NOMO-1 treated with dmso at 0.1 percent for 144 hours (cell line): ENCODE measurements around the gene FAP.

Source experiments
- DNase-seq: peaks from one replicate; lab custom pipeline; 2025; ENCODE audit not compliant: unreplicated experiment; lab: John Stamatoyannopoulos, UW

Gene FAP

GRCh38 chr2:162243294-162243693 lies at the start of gene FAP:
Gene FAP (minus strand): TSS chr2:162243445. CDS start chr2:162243327, 118 bp downstream.
- DNase-seq: no peak

GRCh38 chr2:162291748-162292147 lies 48.5 kb upstream of the FAP start:
- no peak for DNase-seq

GRCh38 chr2:162282765-162283425 lies 39.6 kb upstream of the FAP start:
- no peak for DNase-seq

GRCh38 chr2:162280654-162281053 lies 37.4 kb upstream of the FAP start:
- DNase-seq: no peak

- no peak for DNase-seq
Observed at GRCh38 chr2:162277381-162277780, 34.1 kb upstream of the FAP start.

GRCh38 chr2:162267996-162268395 lies 24.8 kb upstream of the FAP start:
- no peak for DNase-seq

GRCh38 chr2:162267496-162267895 lies 24.3 kb upstream of the FAP start:
- DNase-seq: no peak

- no peak for DNase-seq
Observed at GRCh38 chr2:162266460-162266760, 23.2 kb upstream of the FAP start.

GRCh38 chr2:162265666-162266459 lies 22.6 kb upstream of the FAP start:
- DNase-seq: no peak

GRCh38 chr2:162261032-162261945 lies 18.0 kb upstream of the FAP start:
- peak; percentile 79 for DNase-seq

- no peak for DNase-seq
Observed at GRCh38 chr2:162258686-162259085, 15.4 kb upstream of the FAP start.

- no peak for DNase-seq
Observed at GRCh38 chr2:162258169-162258568, 14.9 kb upstream of the FAP start.

GRCh38 chr2:162257425-162257824 lies 14.2 kb upstream of the FAP start:
- DNase-seq: no peak

- DNase-seq: no peak
Observed at GRCh38 chr2:162256591-162256991, 13.3 kb upstream of the FAP start.

- no peak for DNase-seq
Observed at GRCh38 chr2:162254236-162254871, 11.1 kb upstream of the FAP start.

- no peak for DNase-seq
Observed at GRCh38 chr2:162253435-162253834, 10.2 kb upstream of the FAP start.

- peak; percentile 9 for DNase-seq
Observed at GRCh38 chr2:162252153-162252552, 8.9 kb upstream of the FAP start.

GRCh38 chr2:162245781-162246180 lies 2.5 kb upstream of the FAP start:
- DNase-seq: no peak

- DNase-seq: no peak
Observed at GRCh38 chr2:162245061-162245460, 1.8 kb upstream of the FAP start.

GRCh38 chr2:162244541-162245031 lies 1.3 kb upstream of the FAP start:
- no peak for DNase-seq

GRCh38 chr2:162243715-162244114 lies 470 bp upstream of the FAP start:
- DNase-seq: no peak
